ENCODE data around the gene SLC38A8.

Gene SLC38A8

GRCh38 chr16:84042308-84042878 lies at the start of gene SLC38A8:
Gene SLC38A8 (minus strand): TSS chr16:84042795. CDS start chr16:84042157, 638 bp downstream.
- no peak for FAIRE-seq

GRCh38 chr16:84091460-84091859 lies 48.9 kb upstream of the SLC38A8 start:
- no peak for FAIRE-seq

- no peak for FAIRE-seq
Measured at GRCh38 chr16:84090211-84090610, 47.6 kb upstream of the SLC38A8 start.

GRCh38 chr16:84088695-84089395 lies 46.2 kb upstream of the SLC38A8 start:
- FAIRE-seq: no peak

GRCh38 chr16:84087466-84088151 lies 45.0 kb upstream of the SLC38A8 start:
- FAIRE-seq: no peak

- FAIRE-seq: no peak
Measured at GRCh38 chr16:84087001-84087400, 44.4 kb upstream of the SLC38A8 start.

GRCh38 chr16:84086341-84086740 lies 43.7 kb upstream of the SLC38A8 start:
- FAIRE-seq: no peak

- FAIRE-seq: no peak
Measured at GRCh38 chr16:84085773-84086172, 43.2 kb upstream of the SLC38A8 start.

- FAIRE-seq: no peak
Measured at GRCh38 chr16:84085271-84085667, 42.7 kb upstream of the SLC38A8 start.

GRCh38 chr16:84084570-84085270 lies 42.1 kb upstream of the SLC38A8 start:
- no peak for FAIRE-seq

GRCh38 chr16:84082835-84083569 lies 40.4 kb upstream of the SLC38A8 start:
- FAIRE-seq: no peak

GRCh38 chr16:84082110-84082509 lies 39.5 kb upstream of the SLC38A8 start:
- no peak for FAIRE-seq

- FAIRE-seq: no peak
Measured at GRCh38 chr16:84081446-84081989, 38.9 kb upstream of the SLC38A8 start.

GRCh38 chr16:84080813-84081212 lies 38.2 kb upstream of the SLC38A8 start:
- no peak for FAIRE-seq

- FAIRE-seq: no peak
Measured at GRCh38 chr16:84080378-84080777, 37.8 kb upstream of the SLC38A8 start.

- FAIRE-seq: no peak
Measured at GRCh38 chr16:84079664-84080063, 37.1 kb upstream of the SLC38A8 start.

- no peak for FAIRE-seq
Measured at GRCh38 chr16:84075376-84075775, 32.8 kb upstream of the SLC38A8 start.

GRCh38 chr16:84074721-84075120 lies 32.1 kb upstream of the SLC38A8 start:
- no peak for FAIRE-seq

- FAIRE-seq: no peak
Measured at GRCh38 chr16:84072014-84072413, 29.4 kb upstream of the SLC38A8 start.

GRCh38 chr16:84071121-84071520 lies 28.5 kb upstream of the SLC38A8 start:
- FAIRE-seq: no peak

- no peak for FAIRE-seq
Measured at GRCh38 chr16:84069540-84069939, 26.9 kb upstream of the SLC38A8 start.

- no peak for FAIRE-seq
Measured at GRCh38 chr16:84068783-84069462, 26.3 kb upstream of the SLC38A8 start.

All from colon (tissue), 2 donors.